Measurements from ENCODE around the gene MUSTN1. TPM values are rescaled to one million over a fixed set of nuclear protein-coding genes. Genes with fewer than 3 reads are reported as not detected.

The MUSTN1 gene
- total and polyA plus RNA-seq, 2 of the 13 experiments (the other 11 are each of a cell fraction or from before 2014, with no cell fraction given): 0.84 to 1.4 TPM

DNA sequence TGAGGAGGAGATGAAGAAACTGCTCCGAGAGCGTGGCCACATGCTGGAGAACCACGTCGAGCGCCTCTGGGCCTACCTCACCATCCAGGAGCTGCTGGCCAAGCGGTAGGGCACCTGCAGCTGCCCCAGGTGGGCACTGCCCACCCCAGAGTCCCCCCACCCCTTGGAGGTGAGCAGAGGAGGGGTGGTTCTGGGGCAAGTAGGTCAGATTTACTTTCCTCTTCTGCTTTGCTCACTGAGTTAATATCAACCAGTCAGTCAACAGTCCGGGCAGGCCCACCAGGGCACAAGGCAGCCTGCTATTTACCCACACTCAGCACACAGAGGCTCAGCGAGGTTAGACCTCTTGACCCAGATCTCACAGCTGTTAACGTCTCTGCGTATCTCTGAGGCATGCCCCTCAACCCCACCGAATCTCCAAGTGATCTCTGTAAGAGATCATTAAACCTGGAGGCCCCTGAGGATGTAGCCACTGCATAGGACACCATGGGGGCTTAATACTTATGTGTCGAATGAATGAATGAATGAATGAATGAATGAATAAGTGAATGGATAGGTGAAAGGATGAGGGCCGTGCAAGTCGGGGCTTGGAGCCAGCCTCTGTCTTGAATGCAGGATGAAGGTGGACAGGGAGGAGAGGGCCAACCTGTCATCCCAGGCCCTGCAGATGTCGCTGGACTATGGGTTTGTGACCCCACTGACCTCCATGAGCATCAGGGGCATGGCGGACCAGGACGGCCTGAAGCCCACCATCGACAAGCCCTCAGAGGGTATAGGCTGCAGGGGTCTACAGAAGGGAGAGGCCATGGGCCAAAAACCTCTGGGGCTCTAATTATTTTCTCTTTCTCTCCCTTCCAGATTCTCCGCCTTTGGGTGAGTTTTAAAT, 48.2 kb downstream of the MUSTN1 start (continued):
- TF ChIP-seq, protein P1, sequence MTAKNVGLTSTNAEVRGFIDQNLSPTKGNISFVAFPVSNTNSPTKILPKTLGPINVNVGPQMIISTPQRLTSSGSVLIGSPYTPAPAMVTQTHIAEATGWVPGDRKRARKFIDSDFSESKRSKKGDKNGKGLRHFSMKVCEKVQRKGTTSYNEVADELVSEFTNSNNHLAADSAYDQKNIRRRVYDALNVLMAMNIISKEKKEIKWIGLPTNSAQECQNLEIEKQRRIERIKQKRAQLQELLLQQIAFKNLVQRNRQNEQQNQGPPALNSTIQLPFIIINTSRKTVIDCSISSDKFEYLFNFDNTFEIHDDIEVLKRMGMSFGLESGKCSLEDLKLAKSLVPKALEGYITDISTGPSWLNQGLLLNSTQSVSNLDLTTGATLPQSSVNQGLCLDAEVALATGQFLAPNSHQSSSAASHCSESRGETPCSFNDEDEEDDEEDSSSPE (CRISPR knock-in tag; IDR thresholded peaks at IDR 0.05): no peak
- TF ChIP-seq MED8 (CRISPR knock-in tag; IDR thresholded peaks at IDR 0.05; ENCODE audit: insufficient replicate concordance): no peak
- TF ChIP-seq ZNF33A (CRISPR knock-in tag; IDR thresholded peaks at IDR 0.05; ENCODE audit: borderline replicate concordance): no peak
- TF ChIP-seq HINFP (CRISPR knock-in tag; IDR thresholded peaks at IDR 0.05; ENCODE audit: low read depth): peak; percentile 69; the same call in 1 of the 2 replicates
- no peak for TF ChIP-seq PHB2 (IDR thresholded peaks at IDR 0.05; ENCODE audit: partially characterized antibody)
- no peak; the same call in 1 of the 2 replicates for TF ChIP-seq ZNF546 (CRISPR knock-in tag; conservative IDR thresholded peaks at IDR 0.05)
- TF ChIP-seq KAT8 (CRISPR knock-in tag; IDR thresholded peaks at IDR 0.05): no peak; the same call in 1 of the 2 replicates
- TF ChIP-seq ZNF775 (CRISPR knock-in tag; IDR thresholded peaks at IDR 0.05; ENCODE audit: borderline replicate concordance): no peak
- TF ChIP-seq GABPB1 (CRISPR knock-in tag; IDR thresholded peaks at IDR 0.05): no peak
- TF ChIP-seq, protein P2, sequence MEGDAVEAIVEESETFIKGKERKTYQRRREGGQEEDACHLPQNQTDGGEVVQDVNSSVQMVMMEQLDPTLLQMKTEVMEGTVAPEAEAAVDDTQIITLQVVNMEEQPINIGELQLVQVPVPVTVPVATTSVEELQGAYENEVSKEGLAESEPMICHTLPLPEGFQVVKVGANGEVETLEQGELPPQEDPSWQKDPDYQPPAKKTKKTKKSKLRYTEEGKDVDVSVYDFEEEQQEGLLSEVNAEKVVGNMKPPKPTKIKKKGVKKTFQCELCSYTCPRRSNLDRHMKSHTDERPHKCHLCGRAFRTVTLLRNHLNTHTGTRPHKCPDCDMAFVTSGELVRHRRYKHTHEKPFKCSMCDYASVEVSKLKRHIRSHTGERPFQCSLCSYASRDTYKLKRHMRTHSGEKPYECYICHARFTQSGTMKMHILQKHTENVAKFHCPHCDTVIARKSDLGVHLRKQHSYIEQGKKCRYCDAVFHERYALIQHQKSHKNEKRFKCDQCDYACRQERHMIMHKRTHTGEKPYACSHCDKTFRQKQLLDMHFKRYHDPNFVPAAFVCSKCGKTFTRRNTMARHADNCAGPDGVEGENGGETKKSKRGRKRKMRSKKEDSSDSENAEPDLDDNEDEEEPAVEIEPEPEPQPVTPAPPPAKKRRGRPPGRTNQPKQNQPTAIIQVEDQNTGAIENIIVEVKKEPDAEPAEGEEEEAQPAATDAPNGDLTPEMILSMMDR (CRISPR knock-in tag; IDR thresholded peaks at IDR 0.05): no peak
- TF ChIP-seq ZSCAN31 (CRISPR knock-in tag; IDR thresholded peaks at IDR 0.05; ENCODE audit: low read depth): 0 out of 2 replicates have a peak, but pooled peaks have one; percentile 8
- TF ChIP-seq, protein P3, sequence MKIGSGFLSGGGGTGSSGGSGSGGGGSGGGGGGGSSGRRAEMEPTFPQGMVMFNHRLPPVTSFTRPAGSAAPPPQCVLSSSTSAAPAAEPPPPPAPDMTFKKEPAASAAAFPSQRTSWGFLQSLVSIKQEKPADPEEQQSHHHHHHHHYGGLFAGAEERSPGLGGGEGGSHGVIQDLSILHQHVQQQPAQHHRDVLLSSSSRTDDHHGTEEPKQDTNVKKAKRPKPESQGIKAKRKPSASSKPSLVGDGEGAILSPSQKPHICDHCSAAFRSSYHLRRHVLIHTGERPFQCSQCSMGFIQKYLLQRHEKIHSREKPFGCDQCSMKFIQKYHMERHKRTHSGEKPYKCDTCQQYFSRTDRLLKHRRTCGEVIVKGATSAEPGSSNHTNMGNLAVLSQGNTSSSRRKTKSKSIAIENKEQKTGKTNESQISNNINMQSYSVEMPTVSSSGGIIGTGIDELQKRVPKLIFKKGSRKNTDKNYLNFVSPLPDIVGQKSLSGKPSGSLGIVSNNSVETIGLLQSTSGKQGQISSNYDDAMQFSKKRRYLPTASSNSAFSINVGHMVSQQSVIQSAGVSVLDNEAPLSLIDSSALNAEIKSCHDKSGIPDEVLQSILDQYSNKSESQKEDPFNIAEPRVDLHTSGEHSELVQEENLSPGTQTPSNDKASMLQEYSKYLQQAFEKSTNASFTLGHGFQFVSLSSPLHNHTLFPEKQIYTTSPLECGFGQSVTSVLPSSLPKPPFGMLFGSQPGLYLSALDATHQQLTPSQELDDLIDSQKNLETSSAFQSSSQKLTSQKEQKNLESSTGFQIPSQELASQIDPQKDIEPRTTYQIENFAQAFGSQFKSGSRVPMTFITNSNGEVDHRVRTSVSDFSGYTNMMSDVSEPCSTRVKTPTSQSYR (CRISPR knock-in tag; IDR thresholded peaks at IDR 0.05; ENCODE audit: borderline replicate concordance): no peak
- TF ChIP-seq NFAT5 (CRISPR knock-in tag; IDR thresholded peaks at IDR 0.05): no peak
- no peak for TF ChIP-seq SMAD1 (CRISPR knock-in tag; IDR thresholded peaks at IDR 0.05; ENCODE audit: borderline replicate concordance, low read depth)
